GM23338 (cell line): Measurements from ENCODE around the gene KLRG1. TPM values are rescaled to one million over a fixed set of nuclear protein-coding genes. Genes with fewer than 3 reads are reported as not detected.

Source experiments
- ATAC-seq: fragments of 200-7000 bp; cut with Tn5 transposase; 3 replicates; pipeline ENCODE4 v1.9.1; 2020
- DNase-seq: peaks from one replicate; pipeline ENCODE4 v3.0.0-alpha.2; 2015; ENCODE audit warnings: low spot score
- H2AFZ ChIP-seq: fragments of 200-600 bp; sonication (generic); 2 replicates; pipeline ENCODE4 v1.8.0; 2016; ENCODE audit warnings: antibody characterized with exemption, mild to moderate bottlenecking, moderate library complexity
- H3F3A ChIP-seq: fragments of 200-600 bp; sonication (generic); replicated peaks from 2 replicates; pipeline ENCODE4 v1.8.0; 2017; ENCODE audit warnings: antibody characterized with exemption, mixed run types, low read depth
- H3K27ac ChIP-seq: fragments of 200-600 bp; sonication (generic); 2 replicates; pipeline ENCODE4 v1.6.1; 2016; ENCODE audit warnings: low read depth
- H3K27me3 ChIP-seq: fragments of 200-600 bp; sonication (generic); 2 replicates; pipeline ENCODE4 v1.8.0; 2016; ENCODE audit warnings: mild to moderate bottlenecking, mixed run types, moderate library complexity; ENCODE audit not compliant: insufficient read depth
- H3K36me3 ChIP-seq: fragments of 200-600 bp; sonication (generic); 2 replicates; pipeline ENCODE4 v1.8.0; 2016; ENCODE audit warnings: mild to moderate bottlenecking; ENCODE audit not compliant: insufficient read depth
- H3K4me1 ChIP-seq: fragments of 200-600 bp; sonication (generic); 2 replicates; pipeline ENCODE4 v1.8.0; 2016; ENCODE audit warnings: mild to moderate bottlenecking, moderate library complexity; ENCODE audit not compliant: insufficient read depth
- H3K4me2 ChIP-seq: fragments of 200-600 bp; sonication (generic); 2 replicates; pipeline ENCODE4 v1.7.1; 2017; ENCODE audit warnings: mixed run types
- H3K4me3 ChIP-seq: fragments of 200-600 bp; sonication (generic); 2 replicates; pipeline ENCODE4 v1.6.1; 2016; ENCODE audit warnings: mixed run types
- H3K79me2 ChIP-seq: fragments of 200-600 bp; sonication (generic); replicated peaks from 2 replicates; pipeline ENCODE4 v1.8.0; 2017; ENCODE audit warnings: mild to moderate bottlenecking; ENCODE audit not compliant: insufficient read depth
- H3K9me2 ChIP-seq: fragments of 200-600 bp; sonication (generic); 2 replicates; pipeline ENCODE4 v1.8.0; 2017; ENCODE audit not compliant: insufficient read depth
- H4K20me1 ChIP-seq: fragments of 200-600 bp; sonication (generic); replicated peaks from 2 replicates; pipeline ENCODE4 v1.8.0; 2017; ENCODE audit warnings: mild to moderate bottlenecking; ENCODE audit not compliant: insufficient read depth
- H3K27ac Mint-ChIP-seq: 2 replicates; pipeline ENCODE4 v1.8.0; 2020; ENCODE audit warnings: inconsistent platforms, mild to moderate bottlenecking, moderate library complexity, mixed read lengths
- H3K27me3 Mint-ChIP-seq: 3 replicates; pipeline ENCODE4 v1.8.0; 2022; ENCODE audit warnings: low read depth, mild to moderate bottlenecking, moderate library complexity, mixed read lengths, inconsistent platforms; ENCODE audit not compliant: insufficient read depth, poor library complexity
- H3K36me3 Mint-ChIP-seq: 3 replicates; pipeline ENCODE4 v1.8.0; 2021; ENCODE audit warnings: low read depth, mild to moderate bottlenecking, inconsistent platforms, moderate library complexity, mixed read lengths
- H3K4me1 Mint-ChIP-seq: 3 replicates; pipeline ENCODE4 v1.8.0; 2020; ENCODE audit warnings: mild to moderate bottlenecking, inconsistent platforms, mixed read lengths
- H3K4me3 Mint-ChIP-seq: 3 replicates; pipeline ENCODE4 v1.8.0; 2021; ENCODE audit warnings: moderate library complexity, mild to moderate bottlenecking, inconsistent platforms, mixed read lengths
- H3K9me3 Mint-ChIP-seq: 3 replicates; pipeline ENCODE4 v1.8.0; 2020; ENCODE audit warnings: moderate library complexity, mild to moderate bottlenecking, inconsistent platforms, mixed read lengths
- CREB1 ChIP-seq: fragments of 250-450 bp; sonication (Bioruptor Pico); IDR thresholded peaks from 2 replicates; pipeline ENCODE4 v1.5.0; 2020; ENCODE audit warnings: low read depth, mild to moderate bottlenecking, moderate library complexity
- EZH2 ChIP-seq: fragments of 200-600 bp; sonication (generic); IDR thresholded peaks from one replicate; pipeline ENCODE4 v1.8.0; 2017; ENCODE audit warnings: antibody characterized with exemption, mild to moderate bottlenecking, low read depth; ENCODE audit not compliant: unreplicated experiment
- EZH2phosphoT487 ChIP-seq: fragments of 200-600 bp; sonication (generic); IDR thresholded peaks from one replicate; pipeline ENCODE4 v1.8.1; 2018; ENCODE audit warnings: antibody characterized with exemption; ENCODE audit not compliant: unreplicated experiment
- JUNB ChIP-seq: IDR thresholded peaks from one replicate; pipeline ENCODE4 v1.6.1; 2016; ENCODE audit warnings: antibody characterized with exemption; ENCODE audit not compliant: unreplicated experiment
- NANOG ChIP-seq: IDR thresholded peaks from 2 replicates; pipeline ENCODE4 v1.6.1; 2016; ENCODE audit warnings: antibody characterized with exemption, borderline replicate concordance
- POLR2AphosphoS5 ChIP-seq: IDR thresholded peaks from 2 replicates; pipeline ENCODE4 v1.6.1; 2016; ENCODE audit warnings: antibody characterized with exemption, low read depth
- STAT1 ChIP-seq: IDR thresholded peaks from one replicate; pipeline ENCODE4 v1.6.1; 2016; ENCODE audit warnings: antibody characterized with exemption; ENCODE audit not compliant: unreplicated experiment
- ZNF114 ChIP-seq: fragments of 250-450 bp; sonication (Bioruptor Pico); IDR thresholded peaks from 2 replicates; pipeline ENCODE4 v1.5.0; 2020; ENCODE audit warnings: mild to moderate bottlenecking, moderate library complexity
- ZNF331 ChIP-seq: fragments of 250-450 bp; sonication (Bioruptor Pico); IDR thresholded peaks from 2 replicates; pipeline ENCODE4 v1.5.0; 2020; ENCODE audit warnings: low read depth, mild to moderate bottlenecking, moderate library complexity
- polyA plus RNA-seq: library from polyadenylated mRNA; unstranded; fragments of >200 nt; fragmentation: Nextera tagmentation; extraction: Ambion mirVana; gene quantifications from 2 replicates; pipeline ENCODE4 v1.2.1, GENCODE V29; 2016
- total RNA-seq: library from RNA; depleted of rRNA; stranded (reverse); fragments of >200 nt; shearing (Covaris generic); gene quantifications from 2 replicates; pipeline ENCODE4 v1.2.3, GENCODE V29; 2014
- TF ChIP-seq, protein P1 (sequence below), 2 experiments: fragments of 200-600 bp in 1 of 2; sonication (generic) in 1 of 2; conservative IDR thresholded peaks; 2 replicates each; pipeline versions ENCODE4 v1.5.1 to v1.6.1; 2016 to 2017; ENCODE audit warnings: antibody characterized with exemption in 2 of 2, low read depth in 2 of 2, mild to moderate bottlenecking in 2 of 2, moderate library complexity in 1 of 2

Gene KLRG1
- total and polyA plus RNA-seq, 2 experiments from 2014 or later = 5.1 to 7.9 TPM

DNA sequence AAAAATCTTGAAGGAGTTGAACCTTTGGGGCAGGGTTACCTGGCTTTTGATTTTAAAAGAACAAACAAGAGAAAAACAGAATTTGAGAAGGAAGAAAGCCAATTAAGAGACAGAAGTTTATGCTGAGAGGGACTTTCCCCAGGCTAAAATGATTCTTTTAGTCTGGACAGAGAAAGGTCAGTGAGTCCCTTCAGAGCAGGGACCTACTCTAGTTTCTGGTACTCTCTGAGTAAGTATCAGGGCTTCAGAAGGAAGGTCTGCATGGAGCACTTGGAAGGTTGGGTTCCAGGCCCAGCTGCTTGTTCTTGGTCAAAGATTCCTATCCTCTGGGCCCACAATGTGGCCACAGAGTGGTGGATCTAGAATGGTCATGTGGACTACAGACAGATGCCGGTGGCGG is 59.6 kb downstream of the KLRG1 start:
- H3K9me3 Mint-ChIP-seq = no peaks in the 10 kb centered on the region; the same call in 2 of the 3 replicates
- no peaks in the 10 kb centered on the region for H3K27me3 Mint-ChIP-seq
- no peak overlapping the region for H3K27ac ChIP-seq
- DNase-seq (no peak), ATAC-seq (no peak)
- no peak overlapping the region for H3K27ac Mint-ChIP-seq
- H3K36me3 Mint-ChIP-seq = no peaks in the 10 kb centered on the region
- H3K4me1 ChIP-seq = no peaks in the 10 kb centered on the region
- H3K36me3 ChIP-seq = no peaks in the 10 kb centered on the region
- no peak overlapping the region for H3K4me3 ChIP-seq
- no peaks in the 10 kb centered on the region for H4K20me1 ChIP-seq
- H3K4me2 ChIP-seq = no peak overlapping the region
- H2AFZ ChIP-seq = no peak overlapping the region
- no peaks in the 10 kb centered on the region for H3K9me2 ChIP-seq
- no peak for TF ChIP-seq NANOG
- no peak for TF ChIP-seq POLR2AphosphoS5
- TF ChIP-seq EZH2phosphoT487 = no peak
- no peak for TF ChIP-seq ZNF114 (CRISPR knock-in tag)
- no peak for TF ChIP-seq STAT1
- TF ChIP-seq CREB1 = no peak
- no peak for TF ChIP-seq ZNF331 (CRISPR knock-in tag)
- no peak for TF ChIP-seq EZH2
- TF ChIP-seq, protein P1, sequence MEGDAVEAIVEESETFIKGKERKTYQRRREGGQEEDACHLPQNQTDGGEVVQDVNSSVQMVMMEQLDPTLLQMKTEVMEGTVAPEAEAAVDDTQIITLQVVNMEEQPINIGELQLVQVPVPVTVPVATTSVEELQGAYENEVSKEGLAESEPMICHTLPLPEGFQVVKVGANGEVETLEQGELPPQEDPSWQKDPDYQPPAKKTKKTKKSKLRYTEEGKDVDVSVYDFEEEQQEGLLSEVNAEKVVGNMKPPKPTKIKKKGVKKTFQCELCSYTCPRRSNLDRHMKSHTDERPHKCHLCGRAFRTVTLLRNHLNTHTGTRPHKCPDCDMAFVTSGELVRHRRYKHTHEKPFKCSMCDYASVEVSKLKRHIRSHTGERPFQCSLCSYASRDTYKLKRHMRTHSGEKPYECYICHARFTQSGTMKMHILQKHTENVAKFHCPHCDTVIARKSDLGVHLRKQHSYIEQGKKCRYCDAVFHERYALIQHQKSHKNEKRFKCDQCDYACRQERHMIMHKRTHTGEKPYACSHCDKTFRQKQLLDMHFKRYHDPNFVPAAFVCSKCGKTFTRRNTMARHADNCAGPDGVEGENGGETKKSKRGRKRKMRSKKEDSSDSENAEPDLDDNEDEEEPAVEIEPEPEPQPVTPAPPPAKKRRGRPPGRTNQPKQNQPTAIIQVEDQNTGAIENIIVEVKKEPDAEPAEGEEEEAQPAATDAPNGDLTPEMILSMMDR (conservative IDR thresholded peaks at IDR 0.05; ENCODE audit: low read depth in 2 of 2) = no peak
- H3K4me1 Mint-ChIP-seq = no peaks in the 10 kb centered on the region
- H3K4me3 Mint-ChIP-seq = no peak overlapping the region
- no peaks in the 10 kb centered on the region for H3K79me2 ChIP-seq
- H3K27me3 ChIP-seq = no peaks in the 10 kb centered on the region
- no peaks in the 10 kb centered on the region; the same call in 1 of the 2 replicates for H3F3A ChIP-seq

GRCh38 chr12:9049520-9050133 is 60.3 kb downstream of the KLRG1 start:
- Mint-ChIP-seq H3K9me3 (no peaks in the 10 kb centered on the region; the same call in 2 of the 3 replicates), H3K27me3 (no peaks in the 10 kb centered on the region), H3K27ac (no peak overlapping the region), H3K4me1 (no peaks in the 10 kb centered on the region), H3K4me3 (no peak overlapping the region), H3K36me3 (no peaks in the 10 kb centered on the region)
- Histone ChIP-seq H3K4me3 (no peak overlapping the region), H3K4me2 (no peak overlapping the region), H2AFZ (no peak overlapping the region), H3K79me2 (no peaks in the 10 kb centered on the region), H3K27ac (no peak overlapping the region), H3K27me3 (no peaks in the 10 kb centered on the region), H3K36me3 (no peaks in the 10 kb centered on the region), H3F3A (no peaks in the 10 kb centered on the region; the same call in 1 of the 2 replicates), H4K20me1 (no peaks in the 10 kb centered on the region), H3K9me2 (no peaks in the 10 kb centered on the region), H3K4me1 (no peaks in the 10 kb centered on the region)
- ATAC-seq = peak; percentile 83
- peak; percentile 82 for DNase-seq
- TF ChIP-seq EZH2phosphoT487 (no peak), JUNB (no peak)
- TF ChIP-seq, protein P1 (conservative IDR thresholded peaks at IDR 0.05; ENCODE audit: low read depth in 2 of 2) = peak; percentile 60 to 89
